Panc1 (cell line): ENCODE data around the gene SIGMAR1.

Source experiments
- POLR2AphosphoS5 ChIP-seq: IDR thresholded peaks from 2 replicates; pipeline ENCODE4 v1.6.1; 2012; ENCODE audit warnings: mild to moderate bottlenecking, low read depth, low read length, moderate library complexity
- TF ChIP-seq, protein P1 (sequence below): fragments of 450-650 bp; IDR thresholded peaks from 2 replicates; pipeline ENCODE4 v1.5.1; 2017; ENCODE audit warnings: mild to moderate bottlenecking

DNA sequence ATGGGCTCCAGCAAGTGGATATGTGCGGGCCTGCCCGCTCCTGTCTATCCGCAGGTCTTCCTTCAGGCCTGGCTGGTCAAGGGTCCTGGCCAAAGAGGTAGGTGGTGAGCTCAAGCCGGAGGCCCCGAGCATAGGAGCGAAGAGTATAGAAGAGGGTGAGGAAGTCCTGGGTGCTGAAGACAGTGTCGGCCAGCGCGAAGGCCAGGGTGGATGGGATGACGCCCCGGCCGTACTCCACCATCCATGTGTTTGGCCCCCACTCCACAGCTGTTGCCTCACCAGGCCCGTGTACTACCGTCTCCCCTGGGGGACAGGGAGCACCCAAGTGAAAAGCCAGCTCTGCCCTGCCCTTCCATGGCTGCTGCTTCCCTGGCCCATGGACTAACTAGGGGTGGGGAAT, 2.0 kb downstream of the SIGMAR1 start:
- TF ChIP-seq, protein P1, sequence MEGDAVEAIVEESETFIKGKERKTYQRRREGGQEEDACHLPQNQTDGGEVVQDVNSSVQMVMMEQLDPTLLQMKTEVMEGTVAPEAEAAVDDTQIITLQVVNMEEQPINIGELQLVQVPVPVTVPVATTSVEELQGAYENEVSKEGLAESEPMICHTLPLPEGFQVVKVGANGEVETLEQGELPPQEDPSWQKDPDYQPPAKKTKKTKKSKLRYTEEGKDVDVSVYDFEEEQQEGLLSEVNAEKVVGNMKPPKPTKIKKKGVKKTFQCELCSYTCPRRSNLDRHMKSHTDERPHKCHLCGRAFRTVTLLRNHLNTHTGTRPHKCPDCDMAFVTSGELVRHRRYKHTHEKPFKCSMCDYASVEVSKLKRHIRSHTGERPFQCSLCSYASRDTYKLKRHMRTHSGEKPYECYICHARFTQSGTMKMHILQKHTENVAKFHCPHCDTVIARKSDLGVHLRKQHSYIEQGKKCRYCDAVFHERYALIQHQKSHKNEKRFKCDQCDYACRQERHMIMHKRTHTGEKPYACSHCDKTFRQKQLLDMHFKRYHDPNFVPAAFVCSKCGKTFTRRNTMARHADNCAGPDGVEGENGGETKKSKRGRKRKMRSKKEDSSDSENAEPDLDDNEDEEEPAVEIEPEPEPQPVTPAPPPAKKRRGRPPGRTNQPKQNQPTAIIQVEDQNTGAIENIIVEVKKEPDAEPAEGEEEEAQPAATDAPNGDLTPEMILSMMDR, result no peak
- TF ChIP-seq POLR2AphosphoS5, result no peak
